GM12801 (cell line): ENCODE data around the gene FGFR3.

ENCODE experiments used
- CTCF ChIP-seq: IDR thresholded peaks from one replicate; pipeline ENCODE4 v1.5.1; 2011; ENCODE audit warnings: control low read depth; ENCODE audit not compliant: insufficient read length; ENCODE audit errors: extremely low read depth

FGFR3 gene

GRCh38 chr4:1793940-1794808 lies 1.1 kb downstream of the FGFR3 start:
- no peak for TF ChIP-seq CTCF

- TF ChIP-seq CTCF, result no peak
Observed at GRCh38 chr4:1794809-1795298, 1.8 kb downstream of the FGFR3 start.

- TF ChIP-seq CTCF, result no peak
Observed at GRCh38 chr4:1795299-1796195, 2.5 kb downstream of the FGFR3 start.

- TF ChIP-seq CTCF, result no peak
Observed at GRCh38 chr4:1796486-1797204, 3.6 kb downstream of the FGFR3 start.

- TF ChIP-seq CTCF, result no peak
Observed at GRCh38 chr4:1797298-1797860, 4.3 kb downstream of the FGFR3 start.

- no peak for TF ChIP-seq CTCF
Observed at GRCh38 chr4:1797861-1798579, 4.9 kb downstream of the FGFR3 start.
